A549 (cell line): ENCODE data around the gene POLD1. TPM values are rescaled to one million over a fixed set of nuclear protein-coding genes. Genes with fewer than 3 reads are reported as not detected.

Experiments
- BHLHE40 ChIP-seq: IDR thresholded peaks from 2 replicates; pipeline ENCODE4 v1.6.1; 2012; ENCODE audit warnings: low read depth, low read length, inconsistent platforms
- CHD4 ChIP-seq: fragments of 200-600 bp; sonication (generic); IDR thresholded peaks from 2 replicates; pipeline ENCODE4 v1.6.1; 2016; ENCODE audit warnings: antibody characterized with exemption, mild to moderate bottlenecking, borderline replicate concordance
- E2F6 ChIP-seq: IDR thresholded peaks from 2 replicates; pipeline ENCODE4 v1.6.1; 2012; ENCODE audit warnings: low read depth, borderline replicate concordance
- EHMT2 ChIP-seq: fragments of 200-600 bp; sonication (generic); IDR thresholded peaks from 2 replicates; pipeline ENCODE4 v1.6.1; 2016; ENCODE audit warnings: antibody characterized with exemption, low read depth, mild to moderate bottlenecking, moderate library complexity
- ELK1 ChIP-seq: fragments of 150-350 bp; IDR thresholded peaks from 2 replicates; pipeline ENCODE4 v1.6.1; 2014; ENCODE audit warnings: low read depth, mild to moderate bottlenecking, low read length
- EP300 ChIP-seq, 2 experiments: fragments of >200 bp; sonication (Bioruptor Twin); formaldehyde crosslinking; IDR thresholded peaks; 2 replicates in 1 of 2; 3 replicates in 1 of 2; pipeline ENCODE4 v1.6.1; 2016 to 2017
- FOXS1 ChIP-seq: fragments of 250-450 bp; sonication (Bioruptor Pico); IDR thresholded peaks from 2 replicates; pipeline ENCODE4 v1.5.0; 2020; ENCODE audit warnings: mild to moderate bottlenecking, moderate library complexity
- GATA3 ChIP-seq: IDR thresholded peaks from 2 replicates; pipeline ENCODE4 v1.6.1; 2012; ENCODE audit warnings: borderline replicate concordance
- HOXB5 ChIP-seq: fragments of 250-450 bp; sonication (Bioruptor Pico); IDR thresholded peaks from 2 replicates; pipeline ENCODE4 v1.5.0; 2020; ENCODE audit warnings: mild to moderate bottlenecking, moderate library complexity
- JUNB ChIP-seq: fragments of >200 bp; sonication (Bioruptor Twin); formaldehyde crosslinking; IDR thresholded peaks from 2 replicates; pipeline ENCODE4 v1.6.1; 2016
- KDM1A ChIP-seq: fragments of 200-600 bp; sonication (generic); IDR thresholded peaks from 2 replicates; pipeline ENCODE4 v1.6.1; 2016; ENCODE audit warnings: low read depth, mild to moderate bottlenecking
- KDM5A ChIP-seq: fragments of 200-600 bp; sonication (generic); IDR thresholded peaks from 2 replicates; pipeline ENCODE4 v1.6.1; 2016; ENCODE audit warnings: antibody characterized with exemption, mild to moderate bottlenecking
- MAFK ChIP-seq: fragments of 450-650 bp; IDR thresholded peaks from 2 replicates; pipeline ENCODE4 v1.6.1; 2014; ENCODE audit not compliant: partially characterized antibody
- PBX3 ChIP-seq: IDR thresholded peaks from 2 replicates; pipeline ENCODE4 v1.6.1; 2012
- POLR2AphosphoS2 ChIP-seq: conservative IDR thresholded peaks from 2 replicates; pipeline ENCODE4 v1.6.1; 2012; ENCODE audit warnings: low read length, improper control_type of control experiment, inconsistent platforms
- RAD21 ChIP-seq, 2 experiments: fragments of >200 bp in 1 of 2; sonication (Bioruptor Twin) in 1 of 2; formaldehyde crosslinking in 1 of 2; IDR thresholded peaks in 1 of 2; conservative IDR thresholded peaks in 1 of 2; 2 replicates in 1 of 2; 3 replicates in 1 of 2; pipeline ENCODE4 v1.6.1; 2012 to 2018; ENCODE audit warnings: inconsistent platforms in 1 of 2
- SREBF2 ChIP-seq: fragments of 450-650 bp; IDR thresholded peaks from 2 replicates; pipeline ENCODE4 v1.6.1; 2014; ENCODE audit warnings: mild to moderate bottlenecking, moderate library complexity
- TFCP2L1 ChIP-seq: fragments of 250-450 bp; sonication (Bioruptor Pico); IDR thresholded peaks from 2 replicates; pipeline ENCODE4 v1.5.0; 2021; ENCODE audit warnings: mild to moderate bottlenecking
- ZC3H11A ChIP-seq: fragments of 450-650 bp; IDR thresholded peaks from 2 replicates; pipeline ENCODE4 v1.6.1; 2014; ENCODE audit warnings: antibody characterized with exemption, mild to moderate bottlenecking
- ZFP36 ChIP-seq: fragments of 450-650 bp; IDR thresholded peaks from 2 replicates; pipeline ENCODE4 v1.6.1; 2014; ENCODE audit warnings: borderline replicate concordance; ENCODE audit not compliant: partially characterized antibody
- polyA plus RNA-seq, 4 experiments: library from polyadenylated mRNA; depleted of rRNA in 3 of 4; stranded (reverse); fragments of >200 nt; fragmentation: RNase III in 1 of 4; extraction: RNeasy Plus Mini Kit Qiagen cat#74134 plus additional on column Dnase treatment in 1 of 4; gene quantifications; 2 replicates in 3 of 4; 3 replicates in 1 of 4; pipeline ENCODE4 v1.2.3, GENCODE V29; 2011 to 2017
- TF ChIP-seq, protein P1 (sequence below): fragments of 200-600 bp; sonication (generic); IDR thresholded peaks from 2 replicates; pipeline ENCODE4 v1.6.1; 2016; ENCODE audit warnings: antibody characterized with exemption, mild to moderate bottlenecking, moderate library complexity
- TF ChIP-seq, protein P2 (sequence below): fragments of 250-450 bp; sonication (Bioruptor Pico); IDR thresholded peaks from 2 replicates; pipeline ENCODE4 v1.5.0; 2020; ENCODE audit warnings: low read depth, mild to moderate bottlenecking, moderate library complexity

The POLD1 gene
- polyA plus RNA-seq, 2 of the 4 experiments (the other 2 are of a cell fraction), result 26.1 to 88.8 TPM

GRCh38 chr19:50376166-50377050, 7.7 kb upstream of the POLD1 start, which contains the start of gene NR1H2 (continued):
- TF ChIP-seq ELK1 (peak; percentile 92), KDM1A (no peak), BHLHE40 (no peak), POLR2AphosphoS2 (no peak), GATA3 (no peak; the same call in 1 of the 2 replicates), ZFP36 (peak; percentile 70), E2F6 (peak; percentile 55; the same call in 1 of the 2 replicates), MAFK (no peak), FOXS1 (CRISPR knock-in tag) (no peak), ZC3H11A (peak; percentile 30; the same call in 1 of the 2 replicates), JUNB (no peak), CHD4 (no peak), EP300 (IDR thresholded peaks at IDR 0.05) (no peak), HOXB5 (peak; percentile 69; the same call in 1 of the 2 replicates), KDM5A (no peak), EHMT2 (no peak), PBX3 (peak; percentile 60; the same call in 1 of the 2 replicates), TFCP2L1 (CRISPR knock-in tag) (peak; percentile 92; the same call in 1 of the 2 replicates), RAD21 (conservative IDR thresholded peaks at IDR 0.05 in 1 of 2, IDR thresholded peaks at IDR 0.05 in 1 of 2) (no peak), SREBF2 (no peak)
- TF ChIP-seq, protein P1, sequence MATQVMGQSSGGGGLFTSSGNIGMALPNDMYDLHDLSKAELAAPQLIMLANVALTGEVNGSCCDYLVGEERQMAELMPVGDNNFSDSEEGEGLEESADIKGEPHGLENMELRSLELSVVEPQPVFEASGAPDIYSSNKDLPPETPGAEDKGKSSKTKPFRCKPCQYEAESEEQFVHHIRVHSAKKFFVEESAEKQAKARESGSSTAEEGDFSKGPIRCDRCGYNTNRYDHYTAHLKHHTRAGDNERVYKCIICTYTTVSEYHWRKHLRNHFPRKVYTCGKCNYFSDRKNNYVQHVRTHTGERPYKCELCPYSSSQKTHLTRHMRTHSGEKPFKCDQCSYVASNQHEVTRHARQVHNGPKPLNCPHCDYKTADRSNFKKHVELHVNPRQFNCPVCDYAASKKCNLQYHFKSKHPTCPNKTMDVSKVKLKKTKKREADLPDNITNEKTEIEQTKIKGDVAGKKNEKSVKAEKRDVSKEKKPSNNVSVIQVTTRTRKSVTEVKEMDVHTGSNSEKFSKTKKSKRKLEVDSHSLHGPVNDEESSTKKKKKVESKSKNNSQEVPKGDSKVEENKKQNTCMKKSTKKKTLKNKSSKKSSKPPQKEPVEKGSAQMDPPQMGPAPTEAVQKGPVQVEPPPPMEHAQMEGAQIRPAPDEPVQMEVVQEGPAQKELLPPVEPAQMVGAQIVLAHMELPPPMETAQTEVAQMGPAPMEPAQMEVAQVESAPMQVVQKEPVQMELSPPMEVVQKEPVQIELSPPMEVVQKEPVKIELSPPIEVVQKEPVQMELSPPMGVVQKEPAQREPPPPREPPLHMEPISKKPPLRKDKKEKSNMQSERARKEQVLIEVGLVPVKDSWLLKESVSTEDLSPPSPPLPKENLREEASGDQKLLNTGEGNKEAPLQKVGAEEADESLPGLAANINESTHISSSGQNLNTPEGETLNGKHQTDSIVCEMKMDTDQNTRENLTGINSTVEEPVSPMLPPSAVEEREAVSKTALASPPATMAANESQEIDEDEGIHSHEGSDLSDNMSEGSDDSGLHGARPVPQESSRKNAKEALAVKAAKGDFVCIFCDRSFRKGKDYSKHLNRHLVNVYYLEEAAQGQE, result peak; percentile 44; the same call in 1 of the 2 replicates
- TF ChIP-seq, protein P2, sequence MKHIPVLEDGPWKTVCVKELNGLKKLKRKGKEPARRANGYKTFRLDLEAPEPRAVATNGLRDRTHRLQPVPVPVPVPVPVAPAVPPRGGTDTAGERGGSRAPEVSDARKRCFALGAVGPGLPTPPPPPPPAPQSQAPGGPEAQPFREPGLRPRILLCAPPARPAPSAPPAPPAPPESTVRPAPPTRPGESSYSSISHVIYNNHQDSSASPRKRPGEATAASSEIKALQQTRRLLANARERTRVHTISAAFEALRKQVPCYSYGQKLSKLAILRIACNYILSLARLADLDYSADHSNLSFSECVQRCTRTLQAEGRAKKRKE (CRISPR knock-in tag), result 0 out of 2 replicates have a peak, but pooled peaks have one; percentile 26
